Measurements from ENCODE around the gene MYO5B. TPM values are rescaled to one million over a fixed set of nuclear protein-coding genes. Genes with fewer than 3 reads are reported as not detected.

The MYO5B gene
- total and polyA plus RNA-seq, 10 of the 15 experiments (the other 5 are each of a cell fraction or from before 2014, with no cell fraction given), result 2.5 to 4.5 (median 3.3) TPM

- ATAC-seq (peak; percentile 98), DNase-seq (ENCODE audit: low read depth, low spot score) (peak; percentile 21), FAIRE-seq (peak; percentile 59)
- 0% methylated on average over 7 of the region's 7 CpGs for WGBS (ENCODE audit: insufficient coverage, insufficient replicate concordance, low lambda C conversion rate, missing lambda C conversion rate)
- H3K9ac ChIP-seq (ENCODE audit: control insufficient read depth, insufficient read depth, low read length), result no peak overlapping the region
- H3K4me2 ChIP-seq (ENCODE audit: control insufficient read depth, insufficient read depth), result no peak overlapping the region
- CTCF ChIA-PET, result interaction anchor here (0.6 to 9.1 kb wide), 25 partner anchors 11 to 229 kb away, joined by 3 to 226 read pairs (median 4); partner anchors contain the start of gene CFAP53
- peaks cover 5% of the 10 kb centered on the region for H3K4me1 ChIP-seq (ENCODE audit: control insufficient read depth, insufficient read depth, low read length)
- intact Hi-C loops (cut with micrococcal nuclease; ENCODE audit: unreplicated experiment), result loop anchor here (1.0 to 2.0 kb wide), 3 partner anchors 50 to 210 kb away; no protein-coding TSS in a partner anchor
- peak overlapping the region; percentile 50; the same call in 1 of the 2 replicates for H2AFZ ChIP-seq (ENCODE audit: control insufficient read depth, low read depth, low read length)
- H3K9me3 ChIP-seq (replicated peaks; ENCODE audit: control insufficient read depth, insufficient read depth, low read length), result no peaks in the 10 kb centered on the region; the same call in 1 of the 3 replicates
- RAD21 ChIA-PET (ENCODE audit: unreplicated experiment), result interaction anchor here (0.9 to 3.8 kb wide), 11 partner anchors 8 to 211 kb away, joined by 3 to 95 read pairs (median 4); partner anchors contain the start of genes CFAP53 and MBD1
- no peaks in the 10 kb centered on the region for H3K36me3 ChIP-seq (ENCODE audit: control insufficient read depth in 2 of 2, insufficient read depth in 2 of 2, low read length in 1 of 2)
- POLR2A ChIA-PET, result interaction anchor here (1.1 kb wide), 1 partner anchor 138 kb away, joined by 8 read pairs; no protein-coding TSS in a partner anchor
- H3K79me2 ChIP-seq (ENCODE audit: control insufficient read depth, insufficient read depth, low read length), result no peaks in the 10 kb centered on the region
- H3K4me3 ChIP-seq, result no peak overlapping the region
- in situ Hi-C loops (cut with MboI), result loop anchor here (5.0 kb wide), 1 partner anchor 139 kb away; no protein-coding TSS in a partner anchor
- TF ChIP-seq NKRF (conservative IDR thresholded peaks at IDR 0.05) (no peak), NBN (IDR thresholded peaks at IDR 0.05) (0 out of 2 replicates have a peak, but pooled peaks have one; percentile 14), SMARCA5 (IDR thresholded peaks at IDR 0.05) (no peak), CTCF (IDR thresholded peaks at IDR 0.05 in 2 of 3, conservative IDR thresholded peaks at IDR 0.05 in 1 of 3; ENCODE audit: control insufficient read depth in 2 of 3, extremely low read depth in 1 of 3, insufficient read depth in 1 of 3, low read depth in 3 of 3, low read length in 3 of 3) (peak; percentile 47 to 63 (median 50); a peak in 4 of 6 replicates), RAD21 (IDR thresholded peaks at IDR 0.05; ENCODE audit: insufficient read depth, low read depth, low read length) (peak; percentile 69), CBX5 (IDR thresholded peaks at IDR 0.05; ENCODE audit: low read depth) (no peak), ZNF622 (IDR thresholded peaks at IDR 0.05) (no peak), RBBP5 (conservative IDR thresholded peaks at IDR 0.05) (no peak), SMC3 (IDR thresholded peaks at IDR 0.05; ENCODE audit: borderline replicate concordance, low read length) (peak; percentile 85), YY1 (IDR thresholded peaks at IDR 0.05; ENCODE audit: low read depth, low read length) (0 out of 2 replicates have a peak, but pooled peaks have one; percentile 14), USF2 (IDR thresholded peaks at IDR 0.05; ENCODE audit: borderline replicate concordance, low read depth, low read length) (no peak)
- H3K27me3 ChIP-seq (replicated peaks in 1 of 2; ENCODE audit: control insufficient read depth in 2 of 2, insufficient read depth in 2 of 2, low read length in 1 of 2), result no peaks in the 10 kb centered on the region; a peak in 1 of 4 replicates
- SMC1A ChIA-PET (ENCODE audit: uncharacterized antibody, unreplicated experiment), result interaction anchor here (0.7 to 4.3 kb wide), 15 partner anchors 11 to 319 kb away, joined by 3 to 130 read pairs (median 4); partner anchors contain the start of genes CFAP53 and MBD1
- H3K27ac ChIP-seq (ENCODE audit: control insufficient read depth, insufficient read depth), result no peak overlapping the region
- BruUV-seq (replicated peaks), result no TSS peak
- H4K20me1 ChIP-seq (ENCODE audit: control insufficient read depth, insufficient read depth), result no peaks in the 10 kb centered on the region
Measured at GRCh38 chr18:50218432-50219197, 23.7 kb upstream of the MYO5B start.
